HG03175 (cell line): ENCODE results near the gene IL3.

Experiments used
- ATAC-seq: cut with Tn5 transposase; IDR thresholded peaks from one replicate; pipeline ENCODE4 v1.9.1; 2021; ENCODE audit warnings: mild to moderate bottlenecking, moderate library complexity; ENCODE audit not compliant: unreplicated experiment

Gene IL3

GRCh38 chr5:132060501-132061161 is at the start of gene IL3:
IL3 (plus strand) TSS chr5:132060655; CDS start chr5:132060707, 52 bp downstream.
- no peak for ATAC-seq

GRCh38 chr5:132010989-132011621 is 49.4 kb upstream of the IL3 start:
- ATAC-seq = no peak

GRCh38 chr5:132011622-132012343 is 48.7 kb upstream of the IL3 start, which contains the start of gene ACSL6:
ACSL6 (minus strand) TSS chr5:132011658; CDS start chr5:132011553, 105 bp downstream.
- ATAC-seq = no peak

- no peak for ATAC-seq
These were observed 48.0 kb upstream of the IL3 start for GRCh38 chr5:132012371-132013005.

GRCh38 chr5:132013006-132013689 is 47.3 kb upstream of the IL3 start:
- no peak for ATAC-seq

- ATAC-seq = no peak
These were observed 46.7 kb upstream of the IL3 start for GRCh38 chr5:132013711-132014110.

GRCh38 chr5:132016721-132017250 is 43.7 kb upstream of the IL3 start:
- ATAC-seq = no peak

GRCh38 chr5:132017316-132017715 is 43.1 kb upstream of the IL3 start:
- no peak for ATAC-seq

- no peak for ATAC-seq
These were observed 42.5 kb upstream of the IL3 start for GRCh38 chr5:132017738-132018625.

- ATAC-seq = no peak
These were observed 41.1 kb upstream of the IL3 start for GRCh38 chr5:132019337-132019736.

GRCh38 chr5:132019857-132020555 is 40.4 kb upstream of the IL3 start:
- peak; percentile 98 for ATAC-seq

- peak; percentile 19 for ATAC-seq
These were observed 39.7 kb upstream of the IL3 start for GRCh38 chr5:132020568-132021339.

GRCh38 chr5:132021654-132022053 is 38.8 kb upstream of the IL3 start:
- no peak for ATAC-seq

- ATAC-seq = no peak
These were observed 37.7 kb upstream of the IL3 start for GRCh38 chr5:132022737-132023136.

- ATAC-seq = no peak
These were observed 37.0 kb upstream of the IL3 start for GRCh38 chr5:132023258-132024116.

- no peak for ATAC-seq
These were observed 36.4 kb upstream of the IL3 start for GRCh38 chr5:132024117-132024435.

GRCh38 chr5:132024789-132025402 is 35.6 kb upstream of the IL3 start:
- no peak for ATAC-seq
